NCI-H524 (cell line): Measurements from ENCODE around the gene MRPL41.
"Not testable (repeated sequence)": the region's sequence is repeated elsewhere in the genome, so short reads cannot be mapped to it uniquely, and the experiment has no call there.

Experiments
- DNase-seq, 2 experiments: peaks; one replicate each; lab custom pipeline; 2025; lab: John Stamatoyannopoulos, UW

The MRPL41 gene

DNA sequence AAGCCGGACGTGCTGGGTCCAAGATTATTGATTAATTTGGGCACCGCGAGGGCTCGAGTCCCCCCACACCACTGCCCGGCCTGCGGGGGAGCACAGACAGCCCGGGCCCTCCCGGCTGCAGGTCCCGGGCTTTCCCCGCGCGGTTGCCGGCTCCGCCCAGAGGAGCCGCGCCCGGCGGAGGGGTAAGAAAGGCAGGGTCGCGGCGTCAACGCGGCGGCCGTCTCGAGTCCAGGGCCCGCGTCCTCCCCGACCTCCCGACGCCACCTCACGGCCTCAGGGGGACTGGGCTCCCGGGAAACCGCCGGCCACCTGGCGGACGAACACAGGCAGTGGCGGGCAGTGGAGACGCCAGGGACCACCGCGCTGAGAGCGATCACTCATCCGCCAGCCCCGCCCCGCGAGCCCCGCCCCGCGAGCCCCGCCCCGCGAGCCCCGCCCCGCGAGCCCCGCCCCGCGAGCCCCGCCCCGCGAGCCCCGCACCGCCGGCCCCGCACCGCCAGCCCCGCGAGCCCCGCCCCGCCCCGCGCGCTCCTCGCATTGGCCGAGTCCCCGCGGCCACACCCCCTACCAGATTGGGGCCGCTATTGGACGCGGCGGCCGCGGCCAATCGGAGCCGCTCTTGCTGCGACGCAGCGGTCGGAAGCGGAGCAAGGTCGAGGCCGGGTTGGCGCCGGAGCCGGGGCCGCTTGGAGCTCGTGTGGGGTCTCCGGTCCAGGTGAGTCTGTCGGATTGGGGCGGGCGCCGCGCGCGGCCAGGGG is at the start of gene MRPL41:
Gene MRPL41, plus strand, starts transcription at position 616 of the 758 bp plus-strand sequence. CDS start 203 bp downstream, outside the sequence.
- peak; percentile 83 to 89 for DNase-seq

DNA sequence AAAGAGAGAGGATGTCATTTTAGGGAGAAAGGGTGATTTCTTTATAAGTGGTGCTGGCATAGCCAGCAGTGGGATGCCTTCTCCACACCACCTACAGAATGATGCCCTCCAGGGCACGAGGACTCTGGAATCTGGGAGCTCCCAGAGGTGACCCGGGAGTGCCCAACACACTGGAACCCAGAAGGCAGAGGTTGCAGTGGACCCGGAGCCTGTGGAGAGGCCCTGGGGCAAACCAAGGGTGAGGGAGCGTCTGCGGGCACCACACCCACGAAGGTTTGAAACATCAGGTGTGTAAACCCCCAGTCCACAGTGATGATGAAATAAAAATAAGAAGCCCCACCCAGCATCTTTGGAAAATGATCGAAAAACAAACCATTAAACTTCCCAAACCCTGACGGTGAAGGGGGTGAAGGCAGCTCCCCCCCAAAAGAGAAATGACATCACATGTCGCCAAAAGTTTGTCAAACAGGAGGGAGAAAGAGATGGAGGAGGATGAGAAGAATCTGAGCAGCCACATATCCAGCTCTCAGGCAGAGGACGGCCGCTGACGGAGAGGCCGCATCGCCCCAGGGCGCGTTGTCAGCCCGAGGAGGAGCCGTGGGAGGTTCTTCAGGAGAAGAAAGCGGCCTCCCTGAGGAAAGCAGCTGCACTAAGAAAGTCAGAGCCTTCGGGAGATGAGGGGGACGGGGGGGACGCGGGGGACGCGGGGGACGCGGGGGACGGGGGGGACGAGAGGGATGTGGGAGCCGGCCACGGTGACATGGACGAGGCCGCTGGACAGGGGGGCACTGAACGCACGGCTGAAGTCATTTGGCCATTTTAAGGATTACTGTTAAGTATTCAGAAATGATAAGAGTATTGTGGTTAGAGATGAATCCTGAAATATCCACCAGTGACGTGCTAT is 49.4 kb upstream of the MRPL41 start:
- peak in 1 of 2 experiments; percentile 24 for DNase-seq

DNA sequence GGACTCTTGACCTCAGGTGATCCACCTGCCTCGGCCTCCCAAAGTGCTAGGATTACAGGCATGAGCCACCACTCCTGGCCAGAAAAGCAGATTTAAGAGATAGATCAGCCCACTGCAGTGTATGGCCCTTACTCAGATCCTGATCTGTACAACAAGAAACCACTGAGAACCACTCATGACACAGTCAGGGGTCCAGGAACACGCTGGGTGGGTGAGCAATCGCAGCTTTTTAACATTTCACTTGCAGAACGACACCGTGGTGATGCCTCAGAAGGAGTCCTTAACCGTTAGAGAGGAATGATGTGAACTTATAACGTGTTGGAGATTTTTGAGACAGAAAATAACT is 47.3 kb upstream of the MRPL41 start:
- no peak for DNase-seq

DNA sequence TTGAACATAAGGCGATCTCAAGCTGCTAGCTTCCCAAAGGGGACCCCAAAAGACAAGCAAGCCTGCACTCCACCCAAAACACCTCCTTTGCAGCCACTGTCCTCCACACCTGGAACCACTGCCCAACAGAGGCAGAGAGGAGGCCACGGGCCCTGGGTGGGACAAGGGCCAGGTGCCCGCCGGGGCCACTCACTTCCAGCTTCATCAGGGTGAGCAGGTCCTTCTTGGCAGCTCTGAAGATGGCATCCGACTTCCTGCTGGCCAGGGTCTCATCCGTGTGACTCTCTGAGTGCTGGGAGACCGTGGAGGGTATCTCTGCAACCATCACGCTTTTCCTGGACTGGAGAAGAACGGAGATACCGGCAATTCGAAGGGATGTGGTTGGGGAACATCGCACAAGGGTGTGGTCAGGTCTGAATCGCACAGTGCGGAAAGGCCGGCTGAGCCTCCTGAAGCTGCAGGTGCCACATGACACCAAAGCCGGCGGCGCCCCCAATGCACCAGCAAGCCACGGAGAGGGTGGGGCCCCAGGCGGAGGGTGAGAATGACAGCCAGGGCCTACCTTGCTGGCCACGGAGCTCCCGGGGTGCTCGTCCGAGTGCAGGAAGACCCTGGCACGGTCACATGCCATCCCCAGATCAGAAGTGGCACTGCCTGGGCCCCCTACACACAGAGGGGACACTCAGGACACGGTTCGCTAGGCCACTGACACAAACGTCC is 46.1 kb upstream of the MRPL41 start:
- DNase-seq = no peak

DNA sequence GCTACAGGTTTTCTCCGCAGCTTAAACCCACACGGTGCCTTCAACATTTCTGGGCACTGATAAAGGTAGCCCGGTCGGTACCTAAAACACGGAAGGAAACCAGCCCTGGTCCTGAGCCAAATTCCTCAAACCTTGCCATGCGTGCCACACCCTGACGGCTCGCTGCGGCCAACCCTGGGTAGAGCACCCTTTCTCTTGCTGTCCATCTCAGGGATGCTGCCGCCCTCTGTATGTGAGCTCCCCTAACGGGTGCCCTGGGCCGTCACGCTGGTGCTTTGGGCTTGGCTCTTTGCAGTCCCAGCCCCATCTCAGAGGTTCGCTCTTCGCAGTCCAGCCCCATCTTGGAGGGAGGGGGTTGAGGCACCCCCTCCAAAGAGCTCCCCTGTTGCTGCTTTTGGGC is 45.4 kb upstream of the MRPL41 start:
- DNase-seq = no peak

DNA sequence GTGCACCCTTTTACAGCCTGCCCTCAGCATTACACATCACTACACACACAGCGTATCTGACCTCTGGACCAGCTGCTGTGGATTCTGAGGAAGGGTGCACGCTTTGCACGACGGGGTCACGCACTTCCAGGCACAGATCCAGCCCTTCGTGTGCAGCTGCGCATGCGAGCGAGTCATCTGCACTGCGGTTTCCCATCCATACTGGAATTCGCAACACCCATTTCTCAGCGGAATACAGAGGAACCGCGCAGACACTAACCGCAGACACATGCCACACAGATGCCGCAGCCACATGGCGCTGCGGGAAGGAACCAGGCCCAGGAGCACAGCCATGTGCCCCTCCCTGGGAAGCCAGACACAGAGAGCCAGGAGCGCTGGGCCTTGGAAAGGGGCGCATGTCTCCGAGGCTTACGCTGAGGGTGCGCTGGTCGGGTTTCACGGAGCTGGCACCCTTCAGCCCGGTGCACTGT is 44.9 kb upstream of the MRPL41 start:
- DNase-seq = no peak

DNA sequence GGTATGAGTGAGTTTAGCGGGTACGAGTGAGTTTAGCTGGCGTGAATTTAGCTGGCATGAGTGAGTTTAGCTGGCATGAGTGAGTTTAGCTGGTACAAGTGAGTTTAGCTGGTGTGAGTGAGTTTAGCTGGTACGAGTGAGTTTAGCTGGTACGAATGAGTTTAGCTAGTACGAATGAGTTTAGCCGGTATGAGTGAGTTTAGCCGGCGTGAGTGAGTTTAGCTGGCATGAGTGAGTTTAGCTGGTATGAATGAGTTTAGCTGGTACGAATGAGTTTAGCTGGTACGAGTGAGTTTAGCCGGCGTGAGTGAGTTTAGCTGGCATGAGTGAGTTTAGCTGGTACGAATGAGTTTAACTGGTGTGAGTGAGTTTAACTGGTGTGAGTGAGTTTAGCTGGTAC is 42.5 kb upstream of the MRPL41 start:
- DNase-seq = no peak

DNA sequence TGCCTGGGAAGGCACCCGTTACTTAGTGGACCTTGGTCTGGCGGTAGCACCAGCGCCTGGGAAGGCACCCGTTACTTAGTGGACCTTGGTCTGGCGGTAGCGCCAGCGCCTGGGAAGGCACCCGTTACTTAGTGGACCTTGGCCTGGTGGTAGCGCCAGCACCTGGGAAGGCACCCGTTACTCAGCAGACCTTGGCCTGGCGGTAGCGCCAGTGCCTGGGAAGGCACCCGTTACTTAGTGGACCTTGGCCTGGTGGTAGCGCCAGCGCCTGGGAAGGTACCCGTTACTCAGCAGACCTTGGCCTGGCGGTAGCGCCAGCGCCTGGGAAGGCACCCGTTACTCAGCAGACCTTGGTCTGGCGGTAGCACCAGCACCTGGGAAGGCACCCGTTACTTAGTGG is 40.6 kb upstream of the MRPL41 start:
- not testable (repeated sequence) for DNase-seq

DNA sequence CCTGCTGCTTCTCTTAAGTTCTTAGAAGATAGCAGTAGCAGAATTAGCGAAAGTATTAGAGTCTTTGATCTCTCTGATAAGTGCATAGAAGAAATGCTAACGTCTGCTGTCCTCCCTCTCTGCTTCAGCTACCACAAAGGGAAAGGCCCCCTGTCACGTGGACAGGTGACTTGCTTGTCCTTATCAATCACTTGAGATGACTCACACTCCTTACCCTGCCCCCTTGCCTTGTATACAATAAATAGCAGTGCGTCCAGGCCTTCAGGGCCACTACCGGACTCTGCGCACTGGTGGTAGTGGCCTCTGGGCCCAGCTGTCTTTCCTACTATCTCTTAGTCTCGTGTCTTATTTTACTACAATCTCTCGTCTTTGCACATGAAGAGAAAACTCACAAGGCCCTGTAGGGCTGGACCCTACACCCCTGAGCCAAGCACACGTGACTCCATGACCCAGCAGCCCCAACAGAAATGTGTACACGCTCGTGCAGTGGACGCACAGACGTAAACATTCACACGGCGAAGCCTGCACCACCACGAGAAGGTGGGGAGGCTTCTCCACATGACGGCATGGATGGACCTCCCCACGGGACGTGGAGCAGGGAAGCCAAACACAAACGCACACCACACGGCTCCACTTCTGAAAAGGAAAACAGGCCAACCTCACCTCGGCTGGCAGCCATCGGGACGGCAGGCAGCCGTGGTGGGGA is 39.8 kb upstream of the MRPL41 start:
- DNase-seq = no peak

DNA sequence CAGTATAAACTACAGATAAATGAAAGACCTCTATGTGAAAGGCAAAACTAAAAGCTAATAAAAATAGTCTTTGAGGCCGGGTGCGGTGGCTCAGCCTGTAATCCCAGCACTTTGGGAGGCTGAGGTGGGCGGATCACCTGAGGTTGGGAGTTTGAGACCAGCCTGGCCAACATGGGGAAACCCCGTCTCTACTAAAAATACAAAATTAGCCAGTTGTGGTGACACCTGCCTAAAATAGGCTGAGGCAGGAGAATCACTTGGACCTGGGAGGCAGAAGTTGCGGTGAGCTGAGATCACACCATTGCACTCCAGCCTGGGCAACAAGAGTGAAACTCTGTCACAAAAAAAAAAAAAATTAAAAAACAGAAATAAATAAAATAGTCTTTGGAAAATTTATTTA is 38.5 kb upstream of the MRPL41 start:
- DNase-seq = not testable (repeated sequence)

DNA sequence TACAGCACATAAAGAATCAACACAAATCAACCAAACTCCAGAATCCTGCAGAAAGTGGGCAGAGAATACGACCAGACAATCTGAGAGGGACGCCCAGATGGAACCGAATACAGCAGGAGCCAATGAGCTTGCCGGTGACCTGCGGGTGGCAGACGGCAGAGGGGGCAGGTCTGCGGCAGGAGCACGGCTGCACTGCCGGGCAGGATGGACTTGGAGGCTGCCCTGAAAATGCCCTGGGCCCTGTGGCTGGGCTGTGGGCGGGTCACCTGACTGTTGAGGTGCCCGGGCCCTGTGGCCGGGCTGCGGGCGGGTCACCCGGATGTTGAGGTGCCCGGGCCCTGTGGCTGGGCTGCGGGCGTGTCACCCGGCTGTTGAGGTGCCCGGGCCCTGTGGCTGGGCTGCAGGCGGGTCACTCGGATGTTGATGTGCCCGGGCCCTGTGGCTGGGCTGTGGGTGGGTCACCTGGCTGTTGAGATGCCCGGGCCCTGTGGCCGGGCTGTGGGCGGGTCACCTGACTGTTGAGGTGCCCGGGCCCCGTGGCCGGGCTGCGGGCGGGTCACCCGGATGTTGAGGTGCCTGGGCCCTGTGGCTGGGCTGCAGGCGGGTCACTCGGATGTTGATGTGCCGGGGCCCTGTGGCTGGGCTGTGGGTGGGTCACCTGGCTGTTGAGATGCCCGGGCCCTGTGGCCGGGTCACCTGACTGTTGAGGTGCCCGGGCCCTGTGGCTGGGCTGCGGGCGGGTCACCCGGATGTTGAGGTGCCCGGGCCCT is 37.7 kb upstream of the MRPL41 start:
- peak in 1 of 2 experiments; percentile 25 for DNase-seq

DNA sequence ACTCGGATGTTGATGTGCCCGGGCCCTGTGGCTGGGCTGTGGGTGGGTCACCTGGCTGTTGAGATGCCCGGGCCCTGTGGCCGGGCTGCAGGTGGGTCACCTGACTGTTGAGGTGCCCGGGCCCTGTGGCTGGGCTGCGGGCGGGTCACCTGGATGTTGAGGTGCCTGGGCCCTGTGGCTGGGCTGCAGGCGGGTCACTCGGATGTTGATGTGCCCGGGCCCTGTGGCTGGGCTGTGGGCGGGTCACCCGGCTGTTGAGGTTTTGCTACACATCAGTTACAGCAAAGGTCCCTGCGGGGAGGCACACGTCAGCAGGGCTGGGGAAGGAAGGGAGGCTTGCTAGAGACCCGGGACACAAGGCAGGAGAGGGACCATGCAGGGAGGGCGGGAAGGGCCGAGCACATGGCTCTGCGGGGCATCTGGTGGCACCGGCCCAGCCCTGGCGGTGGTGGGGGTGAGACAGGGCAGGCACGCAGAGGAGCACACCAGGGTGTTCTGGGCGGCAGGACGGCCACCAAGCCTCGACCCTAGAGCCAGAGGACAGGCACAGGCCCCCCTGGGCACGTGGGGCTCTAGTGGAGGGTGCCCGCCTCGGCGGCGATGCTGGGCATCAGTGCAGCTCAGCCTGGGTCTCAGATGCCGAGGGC is 36.9 kb upstream of the MRPL41 start:
- no peak for DNase-seq

DNA sequence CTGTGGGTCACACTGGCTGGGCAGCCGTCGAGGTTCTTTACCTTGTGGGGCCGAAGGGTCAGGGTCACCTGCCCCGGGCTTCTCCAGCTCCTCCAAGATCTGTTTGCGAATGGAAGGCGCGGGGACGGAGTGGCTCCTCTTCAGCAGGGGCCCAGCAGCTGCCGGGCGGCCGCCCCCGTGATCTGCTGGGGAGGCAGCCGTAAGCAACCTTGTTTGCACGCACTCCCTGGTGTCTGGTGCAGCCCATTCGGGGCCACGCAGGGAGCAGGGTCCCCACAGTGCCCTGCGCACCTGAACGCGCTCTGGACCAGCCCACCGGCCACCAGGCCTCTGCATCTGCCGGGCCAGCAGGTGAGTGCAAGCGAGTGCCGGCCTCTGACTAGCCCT is 36.3 kb upstream of the MRPL41 start:
- DNase-seq = no peak

DNA sequence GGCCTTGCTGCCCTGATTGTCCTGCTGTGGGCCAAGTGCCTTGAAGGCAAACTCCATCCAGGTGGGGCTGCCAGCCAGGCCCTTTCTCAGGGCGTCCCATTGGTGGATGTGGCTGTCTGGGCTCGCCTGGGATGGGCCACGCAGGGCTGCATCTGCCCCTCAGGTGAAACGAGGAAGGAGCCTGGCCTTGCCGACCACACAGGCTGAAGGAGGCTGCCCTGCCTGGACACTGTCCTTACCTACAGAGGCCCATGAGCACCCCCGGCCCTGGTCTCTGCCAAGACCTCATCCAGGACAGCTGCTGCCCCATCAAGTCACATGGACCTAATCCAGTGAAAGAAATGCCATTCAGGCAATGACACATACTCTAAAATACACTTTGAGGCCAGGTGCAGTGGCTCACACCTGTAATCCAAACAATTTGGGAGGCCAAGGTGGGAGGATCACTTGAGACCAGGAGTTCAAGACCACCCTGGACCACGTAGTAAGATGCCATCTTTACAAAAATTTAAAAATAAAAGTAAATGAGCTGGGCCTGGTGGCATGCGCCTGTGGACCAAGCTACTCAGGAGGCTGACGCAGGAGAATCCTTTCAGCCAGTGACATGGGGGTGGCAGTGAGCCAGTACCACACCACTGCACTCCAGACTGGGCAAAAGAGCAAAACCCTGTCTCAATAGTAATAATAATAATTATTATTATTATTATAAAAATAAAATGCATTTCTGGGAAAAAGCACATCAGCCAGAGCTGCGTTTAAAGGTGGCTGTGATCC is 35.3 kb upstream of the MRPL41 start:
- DNase-seq = no peak

DNA sequence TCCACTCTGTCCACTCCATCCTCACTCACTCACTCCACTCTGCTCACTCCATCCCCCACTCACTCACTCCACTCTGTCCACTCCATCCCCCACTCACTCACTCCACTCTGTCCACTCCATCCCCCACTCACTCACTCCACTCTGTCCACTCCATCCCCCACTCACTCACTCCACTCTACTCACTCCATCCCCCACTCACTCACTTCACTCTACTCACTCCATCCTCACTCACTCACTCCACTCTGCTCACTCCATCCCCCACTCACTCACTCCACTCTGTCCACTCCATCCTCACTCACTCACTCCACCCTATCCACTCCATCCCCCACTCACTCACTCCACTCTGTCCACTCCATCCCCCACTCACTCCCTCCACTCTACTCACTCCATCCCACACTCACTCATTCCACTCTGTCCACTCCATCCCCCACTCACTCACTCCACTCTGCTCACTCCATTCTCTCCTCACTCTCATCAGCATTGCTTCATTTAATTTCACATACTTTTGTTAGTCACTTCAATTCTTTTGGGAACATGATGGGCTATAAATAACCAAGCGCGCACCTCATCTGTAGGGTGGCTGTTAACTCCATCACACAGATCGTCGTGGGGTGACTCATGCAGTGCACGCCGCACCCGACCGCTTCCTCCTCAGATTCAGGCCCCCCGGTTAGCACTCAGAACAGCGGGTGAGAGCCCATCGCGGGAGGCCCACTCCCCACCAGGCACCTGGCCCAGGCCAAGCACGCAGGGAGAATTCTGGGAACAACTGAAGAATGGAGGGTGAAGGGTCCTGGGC is 32.8 kb upstream of the MRPL41 start:
- DNase-seq = not testable (repeated sequence)

DNA sequence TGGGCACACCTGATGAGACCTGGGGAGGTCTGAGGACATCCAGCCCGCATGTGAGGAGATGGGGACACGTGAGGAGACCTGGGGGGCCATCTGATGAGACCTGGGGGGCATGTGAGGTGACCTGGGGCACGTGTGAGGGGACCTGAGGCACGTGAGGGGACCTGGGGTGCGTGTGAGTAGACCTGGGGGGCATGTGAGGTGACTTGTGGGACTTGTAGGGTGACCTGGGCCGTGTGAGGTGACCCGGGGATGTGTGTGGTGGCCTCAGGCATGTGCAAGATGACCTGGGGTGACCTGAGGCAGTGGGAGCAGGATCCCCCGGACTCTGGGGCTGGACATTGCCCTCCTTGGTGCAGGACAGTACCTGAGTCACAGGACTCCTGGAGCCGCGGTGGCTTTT is 32.1 kb upstream of the MRPL41 start:
- DNase-seq = no peak

DNA sequence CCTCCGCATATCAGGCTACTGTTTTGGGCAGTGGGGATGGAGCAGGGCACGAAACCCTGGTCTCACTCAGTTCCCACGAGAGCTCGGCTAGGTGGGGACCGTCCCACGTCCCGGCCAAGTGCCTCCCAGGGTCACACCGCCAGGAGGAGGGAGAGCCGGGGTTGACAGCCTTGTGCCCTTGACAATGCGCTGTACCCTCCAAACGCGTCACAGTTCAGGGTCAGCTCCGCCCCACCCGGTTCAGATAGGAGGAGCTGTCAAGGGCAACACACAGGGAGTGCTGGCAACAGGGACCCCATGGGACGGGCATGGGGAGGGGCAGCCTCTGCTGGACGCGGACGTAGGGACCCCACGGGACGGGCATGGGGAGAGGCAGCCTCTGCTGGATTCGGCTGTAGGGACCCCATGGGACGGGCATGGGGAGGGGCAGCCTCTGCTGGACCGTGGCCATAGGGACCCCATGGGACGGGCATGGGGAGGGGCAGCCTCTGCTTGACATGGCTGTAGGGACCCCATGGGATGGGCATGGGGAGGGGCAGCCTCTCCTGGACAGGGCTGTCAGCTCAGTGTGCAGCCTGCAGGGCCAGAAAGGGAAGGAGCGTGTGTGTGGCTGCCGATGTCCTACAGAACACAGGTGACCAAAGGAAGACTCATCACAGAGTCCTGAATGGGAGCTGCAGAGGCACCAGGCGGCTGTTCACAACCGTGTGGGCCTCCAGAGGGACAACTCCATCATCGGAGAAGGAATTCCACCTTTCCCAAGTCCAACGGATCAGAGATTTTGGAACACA is 30.9 kb upstream of the MRPL41 start:
- no peak for DNase-seq

DNA sequence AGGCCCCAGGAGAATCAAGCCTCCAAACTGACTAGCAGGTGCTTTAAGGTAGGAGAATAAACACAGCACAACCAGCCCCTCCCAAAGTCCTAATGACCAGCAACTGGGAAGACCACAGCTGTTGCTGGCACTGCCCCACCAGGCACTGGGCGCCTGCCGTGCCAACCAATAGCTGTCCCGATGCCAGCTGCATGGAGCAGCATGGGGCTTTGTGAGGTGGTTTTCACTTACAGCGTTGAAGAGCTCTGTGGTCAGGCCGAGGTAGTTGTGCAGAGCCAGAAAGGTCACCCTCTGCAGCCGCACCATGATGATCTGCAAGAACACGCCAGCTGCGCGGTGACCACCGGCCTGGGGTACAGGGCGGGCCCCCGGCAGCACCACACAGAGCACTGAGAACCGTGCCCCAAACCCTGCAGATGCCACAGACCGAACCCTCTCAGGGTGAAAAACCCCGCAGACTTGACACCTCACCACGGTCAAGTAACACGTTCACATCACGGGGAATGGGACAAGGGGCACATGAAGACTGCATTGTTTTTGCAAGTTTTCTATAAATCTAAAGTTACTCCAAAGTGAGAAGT is 30.2 kb upstream of the MRPL41 start:
- DNase-seq = no peak
